BJ (cell line): ENCODE measurements around the gene VSIG2. TPM values are rescaled to one million over a fixed set of nuclear protein-coding genes. Genes with fewer than 3 reads are reported as not detected.
A peak's percentile ranks its signal among the peaks of the same experiment; 100 is the strongest.

Experiments
- CTCF ChIA-PET: fragments of 350-600 bp; formaldehyde crosslinking; extraction: SDS; loops from one replicate; lab custom pipeline; 2021; ENCODE audit warnings: antibody characterized with exemption, inconsistent platforms; lab: Yijun Ruan, JAX
- POLR2A ChIA-PET: fragments of 300-600 bp; sonication (Branson Sonifier 250); formaldehyde crosslinking; extraction: SDS; loops from one replicate; lab custom pipeline; 2021; ENCODE audit warnings: antibody characterized with exemption; lab: Charles Lee
- DNase-seq: peaks from one replicate; pipeline ENCODE4 v3.0.0-alpha.2; 2011; ENCODE audit warnings: low read depth
- H3K27me3 ChIP-seq: 2 replicates; pipeline ENCODE4 v1.6.0; 2011; ENCODE audit warnings: low read length; ENCODE audit not compliant: control insufficient read depth, insufficient read depth
- H3K36me3 ChIP-seq: 2 replicates; pipeline ENCODE4 v1.5.1; 2011; ENCODE audit warnings: low read length; ENCODE audit not compliant: control insufficient read depth, insufficient read depth
- H3K4me3 ChIP-seq: 2 replicates; pipeline ENCODE4 v1.5.1; 2011; ENCODE audit warnings: low read depth, mild to moderate bottlenecking, control low read depth, low read length
- CTCF ChIP-seq: IDR thresholded peaks from 2 replicates; pipeline ENCODE4 v1.5.1; 2011; ENCODE audit warnings: low read depth, mild to moderate bottlenecking, control low read depth, inconsistent platforms, low read length, moderate library complexity; ENCODE audit not compliant: insufficient read depth
- polyA plus RNA-seq: library from polyadenylated mRNA; depleted of rRNA; stranded (reverse); fragments of >200 nt; gene quantifications from 2 replicates; pipeline ENCODE4 v1.2.3, GENCODE V29; 2011

The VSIG2 gene
- polyA plus RNA-seq, 1 experiment: not detected

GRCh38 chr11:124748481-124749343 is 3.3 kb downstream of the VSIG2 start:
- POLR2A ChIA-PET: interaction anchor here (0.7 kb wide), 1 partner anchor 53 kb away, joined by 8 read pairs; no protein-coding TSS in a partner anchor
- no peak overlapping the region for H3K4me3 ChIP-seq
- no peak for TF ChIP-seq CTCF
- no peak for DNase-seq
- CTCF ChIA-PET: interaction anchor here (0.5 to 3.4 kb wide), 7 partner anchors 10 to 106 kb away, joined by 3 to 16 read pairs (median 3); partner anchors contain the start of gene ESAM
- H3K27me3 ChIP-seq: peaks cover 19% of the 10 kb centered on the region
- no peaks in the 10 kb centered on the region for H3K36me3 ChIP-seq

DNA sequence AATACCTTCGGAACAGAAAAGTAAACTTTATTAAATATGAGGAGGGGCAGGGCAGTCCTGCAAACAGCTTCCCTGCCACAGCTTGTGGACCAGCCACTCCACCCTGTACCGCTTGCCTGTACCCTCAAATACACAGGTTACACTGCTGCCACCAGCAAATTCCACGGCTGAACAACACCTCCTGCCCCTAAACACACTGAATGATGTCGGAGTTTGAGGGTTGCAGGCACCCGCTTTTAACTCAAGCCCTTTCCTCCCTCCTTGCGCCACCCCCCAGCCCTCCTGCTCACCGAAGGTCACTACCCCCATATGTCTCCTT is 4.0 kb downstream of the VSIG2 start:
- CTCF ChIA-PET: interaction anchor here (0.5 to 3.4 kb wide), 8 partner anchors 11 to 118 kb away, joined by 3 to 16 read pairs (median 4); partner anchors contain the start of gene ESAM
- no peak for DNase-seq
- Histone ChIP-seq H3K27me3 (peaks cover 19% of the 10 kb centered on the region), H3K4me3 (no peak overlapping the region), H3K36me3 (no peaks in the 10 kb centered on the region)
- TF ChIP-seq CTCF: no peak
- POLR2A ChIA-PET: interaction anchor here (0.7 kb wide), 1 partner anchor 53 kb away, joined by 8 read pairs; no protein-coding TSS in a partner anchor

DNA sequence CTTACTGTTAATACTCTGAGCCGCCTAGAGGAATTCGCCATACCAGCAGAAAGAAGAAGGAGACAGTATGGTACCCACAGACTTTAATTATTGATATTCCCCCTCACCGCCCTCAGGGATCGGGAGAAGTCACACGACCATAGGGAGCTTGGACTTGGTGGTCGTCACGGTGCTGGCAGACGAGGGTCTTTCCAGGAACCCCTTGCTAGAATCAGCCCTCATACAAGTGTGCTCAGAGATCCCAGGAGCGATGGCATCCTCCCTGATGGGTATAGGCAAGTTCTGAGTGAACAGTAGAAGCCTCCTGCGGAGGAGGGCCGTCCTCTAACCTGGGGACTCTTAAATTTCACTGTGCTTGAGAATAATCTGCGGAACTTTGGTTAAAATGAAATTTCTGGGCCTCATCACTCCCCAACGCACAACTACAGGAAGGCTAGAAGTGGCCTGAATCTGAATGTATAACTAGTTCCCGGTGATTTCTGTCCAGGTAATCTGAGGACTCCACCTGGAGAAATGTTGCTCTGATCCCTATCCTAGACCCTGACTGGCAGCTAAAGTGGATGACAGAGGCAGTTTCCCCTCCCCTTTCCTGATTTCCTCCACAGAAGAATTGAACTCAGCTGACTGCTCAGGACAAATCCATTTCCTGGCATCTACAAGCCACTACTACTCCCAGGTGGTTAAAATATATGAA is 4.5 kb downstream of the VSIG2 start:
- Histone ChIP-seq H3K36me3 (no peaks in the 10 kb centered on the region), H3K4me3 (no peak overlapping the region), H3K27me3 (peaks cover 16% of the 10 kb centered on the region)
- CTCF ChIA-PET: interaction anchor here (0.5 to 3.4 kb wide), 16 partner anchors 9 to 119 kb away, joined by 3 to 17 read pairs (median 4); partner anchors contain the start of gene ESAM
- no peak for TF ChIP-seq CTCF
- DNase-seq: no peak
- POLR2A ChIA-PET: no interaction called here

- ChIA-PET POLR2A (interaction anchor here (0.6 kb wide), 1 partner anchor 100 kb away, joined by 3 read pairs; no protein-coding TSS in a partner anchor), CTCF (interaction anchor here (0.6 to 2.4 kb wide), 19 partner anchors 10 to 232 kb away, joined by 3 to 17 read pairs (median 4); partner anchors contain the start of genes MSANTD2, SIAE and SPA17)
- peaks cover 19% of the 10 kb centered on the region for H3K27me3 ChIP-seq
Measured at GRCh38 chr11:124746621-124747243, 5.3 kb downstream of the VSIG2 start.

More at GRCh38 chr11:124746621-124747243, 5.3 kb downstream of the VSIG2 start:
- peak; percentile 76 for TF ChIP-seq CTCF
- H3K4me3 ChIP-seq: peak overlapping the region; percentile 56
- no peak for DNase-seq
- H3K36me3 ChIP-seq: no peaks in the 10 kb centered on the region
